Chondrocyte (in vitro differentiated cells): ENCODE results near the gene SLC22A23. TPM values are rescaled to one million over a fixed set of nuclear protein-coding genes. Genes with fewer than 3 reads are reported as not detected.

Source experiments
- DNase-seq: peaks from one replicate; pipeline ENCODE4 v3.0.0; 2021; ENCODE audit warnings: mixed read lengths, low spot score
- H3K27ac Mint-ChIP-seq: one replicate; pipeline ENCODE4 v1.8.0; 2021; ENCODE audit warnings: mild to moderate bottlenecking, moderate library complexity, mixed read lengths; ENCODE audit not compliant: unreplicated experiment
- H3K27me3 Mint-ChIP-seq: 2 replicates; pipeline ENCODE4 v1.8.0; 2021; ENCODE audit warnings: low read depth, mixed read lengths
- H3K36me3 Mint-ChIP-seq: 2 replicates; pipeline ENCODE4 v1.8.0; 2021; ENCODE audit warnings: low read depth, mixed read lengths
- H3K4me1 Mint-ChIP-seq: 2 replicates; pipeline ENCODE4 v1.8.0; 2021; ENCODE audit warnings: low read depth, mild to moderate bottlenecking, mixed read lengths
- H3K4me3 Mint-ChIP-seq: one replicate; pipeline ENCODE4 v1.8.0; 2021; ENCODE audit warnings: mild to moderate bottlenecking, moderate library complexity, mixed read lengths; ENCODE audit not compliant: unreplicated experiment
- H3K9me3 Mint-ChIP-seq: 2 replicates; pipeline ENCODE4 v1.8.0; 2021; ENCODE audit warnings: low read depth, mixed read lengths
- CTCF ChIP-seq: fragments of 200-600 bp; sonication (generic); IDR thresholded peaks from 2 replicates; pipeline ENCODE4 v1.5.0; 2021; ENCODE audit warnings: antibody characterized with exemption, mild to moderate bottlenecking, moderate library complexity
- total RNA-seq: library from RNA; stranded (reverse); gene quantifications from 3 replicates; pipeline ENCODE4 v1.2.1, GENCODE V29; 2021

SLC22A23 gene
- total RNA-seq, 1 donor from 2014 or later, result 36.4 TPM

- Mint-ChIP-seq H3K36me3 (peaks cover 1% of the 10 kb centered on the region), H3K27ac (no peak overlapping the region), H3K27me3 (no peaks in the 10 kb centered on the region), H3K4me3 (no peak overlapping the region), H3K9me3 (no peaks in the 10 kb centered on the region), H3K4me1 (peaks cover 14% of the 10 kb centered on the region)
- TF ChIP-seq CTCF, result peak; percentile 14
- no peak for DNase-seq
Measured at GRCh38 chr6:3372184-3372846, 84.5 kb downstream of the SLC22A23 start.

DNA sequence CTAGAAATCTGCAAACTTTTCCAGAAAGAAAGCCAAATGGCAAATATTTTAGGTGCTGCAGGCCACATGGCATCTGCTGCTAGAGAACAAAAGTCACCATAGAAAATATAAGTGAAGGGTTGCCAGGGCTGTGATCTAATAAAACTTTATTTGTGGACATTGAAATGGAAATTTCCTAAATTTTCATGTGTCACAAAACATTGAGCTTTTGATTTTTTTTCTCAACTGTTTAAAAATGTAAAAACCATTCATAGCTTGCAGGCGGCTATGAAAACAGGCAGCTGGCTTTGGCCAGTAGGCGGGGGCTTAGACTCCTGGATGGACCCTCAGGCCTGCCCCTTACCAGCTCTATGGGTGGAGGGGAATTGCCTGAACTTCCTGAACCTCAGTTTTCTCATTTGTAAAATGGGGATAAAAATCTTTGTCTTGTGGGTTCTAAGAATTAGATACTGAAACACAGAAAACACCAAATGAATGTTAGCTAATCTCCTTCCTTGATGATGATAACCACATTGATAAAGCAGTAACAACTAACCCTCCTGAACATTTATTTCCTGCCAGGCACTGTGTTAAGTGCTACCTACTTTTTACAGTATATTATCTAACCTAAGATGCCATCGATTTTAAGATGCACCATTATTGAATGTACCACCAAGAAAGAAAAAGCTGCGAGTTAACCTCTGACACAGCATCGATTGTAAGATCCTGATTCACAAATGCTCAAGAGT is 85.5 kb downstream of the SLC22A23 start:
- Mint-ChIP-seq H3K27ac (no peak overlapping the region), H3K4me1 (peaks cover 12% of the 10 kb centered on the region)

DNA sequence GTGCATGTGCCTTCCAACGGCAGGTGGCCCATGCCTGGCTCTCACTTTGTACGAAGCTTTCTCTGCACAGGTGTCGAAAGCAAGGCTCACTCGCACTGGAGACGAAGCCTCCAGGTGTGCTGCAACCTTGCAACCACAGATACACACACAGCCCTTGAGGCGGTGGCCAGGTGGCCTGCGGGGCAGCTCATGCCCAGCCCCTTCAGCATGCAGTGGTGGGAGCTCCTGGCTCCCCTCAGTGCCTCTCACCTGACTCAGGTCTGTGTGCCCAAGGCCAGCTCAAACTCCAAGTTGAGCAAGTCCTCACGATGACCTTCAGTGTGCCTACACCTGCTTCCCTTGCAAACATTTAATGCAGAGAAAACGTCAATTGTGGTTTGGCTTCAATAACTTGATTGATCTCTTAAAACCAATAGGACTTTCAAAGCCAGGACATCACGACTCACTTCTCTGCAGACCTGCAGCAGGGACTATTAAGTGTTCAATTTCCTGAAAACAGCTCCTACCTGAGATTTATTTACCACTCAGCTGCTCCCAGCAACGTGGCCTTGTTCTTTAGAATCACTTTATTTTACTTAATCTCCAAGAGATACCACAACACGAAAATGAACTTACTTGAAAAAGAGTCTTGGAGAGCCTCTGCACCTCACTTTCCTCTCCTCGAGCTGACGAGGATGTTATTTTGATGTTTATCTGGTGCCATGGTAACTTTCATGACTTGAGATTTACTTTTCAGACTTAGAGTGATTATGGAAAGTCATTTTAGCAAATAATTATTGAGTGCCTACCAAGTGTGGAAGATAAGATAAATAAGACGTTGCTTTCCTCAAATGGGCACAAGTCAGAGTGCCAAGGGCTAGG is 86.3 kb downstream of the SLC22A23 start:
- Mint-ChIP-seq H3K36me3 (peaks cover 1% of the 10 kb centered on the region), H3K27ac (no peak overlapping the region), H3K4me3 (no peak overlapping the region), H3K9me3 (no peaks in the 10 kb centered on the region), H3K4me1 (peaks cover 11% of the 10 kb centered on the region), H3K27me3 (no peaks in the 10 kb centered on the region)
- no peak for DNase-seq
- TF ChIP-seq CTCF, result no peak

More for the DNA sequence above, 85.5 kb downstream of the SLC22A23 start:
- no peaks in the 10 kb centered on the region for H3K9me3 Mint-ChIP-seq
- no peak for DNase-seq
- peaks cover 1% of the 10 kb centered on the region for H3K36me3 Mint-ChIP-seq
- H3K4me3 Mint-ChIP-seq, result no peak overlapping the region
- TF ChIP-seq CTCF, result no peak
- no peaks in the 10 kb centered on the region for H3K27me3 Mint-ChIP-seq

- Mint-ChIP-seq H3K4me1 (peaks cover 8% of the 10 kb centered on the region), H3K27ac (no peak overlapping the region), H3K36me3 (peaks cover 1% of the 10 kb centered on the region), H3K4me3 (no peak overlapping the region), H3K27me3 (no peaks in the 10 kb centered on the region), H3K9me3 (no peaks in the 10 kb centered on the region)
- DNase-seq, result no peak
- TF ChIP-seq CTCF, result no peak
Measured at GRCh38 chr6:3369985-3370360, 86.9 kb downstream of the SLC22A23 start.

DNA sequence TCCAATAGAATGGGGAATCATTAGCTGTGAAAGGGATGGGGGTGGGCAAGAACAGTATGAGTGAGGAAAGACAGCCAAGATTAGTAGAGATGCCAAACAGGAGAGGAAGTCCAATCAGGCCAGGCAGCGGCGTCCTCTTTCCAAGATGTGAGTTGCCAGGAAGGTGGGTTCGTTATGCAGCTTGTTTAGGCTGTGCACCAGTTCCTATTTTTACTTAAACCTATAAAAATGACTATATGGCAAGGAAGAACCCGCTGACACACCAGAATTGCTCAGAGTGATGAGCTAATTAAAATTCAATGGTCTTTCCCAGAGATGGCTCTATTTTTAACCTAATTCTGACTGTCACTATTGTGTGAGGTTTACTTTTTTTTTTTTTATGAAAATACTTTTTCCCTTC is 88.2 kb downstream of the SLC22A23 start:
- Mint-ChIP-seq H3K4me1 (peaks cover 4% of the 10 kb centered on the region), H3K27me3 (no peaks in the 10 kb centered on the region), H3K9me3 (no peaks in the 10 kb centered on the region), H3K4me3 (no peak overlapping the region), H3K27ac (no peak overlapping the region), H3K36me3 (peaks cover 5% of the 10 kb centered on the region)
- DNase-seq, result no peak
- TF ChIP-seq CTCF, result no peak
